H9 (cell line): ENCODE results near the gene AIFM3. TPM values are rescaled to one million over a fixed set of nuclear protein-coding genes. Genes with fewer than 3 reads are reported as not detected.

Source experiments
- DNase-seq: peaks from one replicate; pipeline ENCODE4 v3.0.0-alpha.2; 2017
- H2AFZ ChIP-seq: one replicate; pipeline ENCODE4 v1.6.1; 2013; ENCODE audit warnings: mild to moderate bottlenecking, low read length, control low read depth, moderate library complexity
- H2AK5ac ChIP-seq: 2 replicates; pipeline ENCODE4 v1.6.1; 2013; ENCODE audit warnings: low read length, control low read depth, mixed read lengths; ENCODE audit not compliant: insufficient read length
- H2BK120ac ChIP-seq: one replicate; pipeline ENCODE4 v1.6.1; 2013; ENCODE audit warnings: low read depth, mild to moderate bottlenecking, low read length, control low read depth, inconsistent platforms; ENCODE audit not compliant: poor library complexity, severe bottlenecking
- H2BK12ac ChIP-seq: 2 replicates; pipeline ENCODE4 v1.6.1; 2013; ENCODE audit warnings: low read length, control low read depth, mixed read lengths, low read depth; ENCODE audit not compliant: insufficient read length
- H2BK15ac ChIP-seq: 2 replicates; pipeline ENCODE4 v1.6.1; 2013; ENCODE audit warnings: low read depth, low read length, control low read depth
- H2BK20ac ChIP-seq: one replicate; pipeline ENCODE4 v1.6.1; 2013; ENCODE audit warnings: low read depth, mild to moderate bottlenecking, low read length, control low read depth, inconsistent platforms; ENCODE audit not compliant: poor library complexity, severe bottlenecking
- H2BK5ac ChIP-seq: 2 replicates; pipeline ENCODE4 v1.6.1; 2013; ENCODE audit warnings: low read length, control low read depth, mixed read lengths; ENCODE audit not compliant: insufficient read length
- H3K14ac ChIP-seq: 2 replicates; pipeline ENCODE4 v1.6.1; 2013; ENCODE audit warnings: low read length, control low read depth; ENCODE audit not compliant: insufficient read depth
- H3K18ac ChIP-seq: 2 replicates; pipeline ENCODE4 v1.6.1; 2013; ENCODE audit warnings: low read depth, mild to moderate bottlenecking, mixed read lengths, low read length, control low read depth; ENCODE audit not compliant: insufficient read length
- H3K23ac ChIP-seq: 2 replicates; pipeline ENCODE4 v1.6.1; 2013; ENCODE audit warnings: low read length, control low read depth, mixed read lengths, low read depth; ENCODE audit not compliant: insufficient read length
- H3K23me2 ChIP-seq: 2 replicates; pipeline ENCODE4 v1.6.1; 2013; ENCODE audit warnings: low read depth, mild to moderate bottlenecking, mixed read lengths, low read length, control low read depth; ENCODE audit not compliant: insufficient read length, poor library complexity, severe bottlenecking
- H3K27ac ChIP-seq: 2 replicates; pipeline ENCODE4 v1.5.1; 2013; ENCODE audit warnings: low read length, control low read depth, mixed read lengths, low read depth; ENCODE audit not compliant: insufficient read length
- H3K27me3 ChIP-seq: 2 replicates; pipeline ENCODE4 v1.6.1; 2013; ENCODE audit warnings: low read length, control low read depth, inconsistent platforms; ENCODE audit not compliant: insufficient read depth
- H3K4ac ChIP-seq: 2 replicates; pipeline ENCODE4 v1.6.1; 2013; ENCODE audit warnings: low read depth, mild to moderate bottlenecking, control low read depth, inconsistent platforms, low read length, moderate library complexity
- H3K4me1 ChIP-seq: 2 replicates; pipeline ENCODE4 v1.6.1; 2013; ENCODE audit warnings: low read length, control low read depth, inconsistent platforms; ENCODE audit not compliant: insufficient read depth
- H3K4me2 ChIP-seq: 2 replicates; pipeline ENCODE4 v1.6.1; 2013; ENCODE audit warnings: low read length, control low read depth, mixed read lengths; ENCODE audit not compliant: insufficient read length, insufficient read depth
- H3K56ac ChIP-seq: 2 replicates; pipeline ENCODE4 v1.6.1; 2013; ENCODE audit warnings: low read depth, mild to moderate bottlenecking, mixed read lengths, low read length, control low read depth; ENCODE audit not compliant: insufficient read length
- H3K79me1 ChIP-seq: 2 replicates; pipeline ENCODE4 v1.6.1; 2013; ENCODE audit warnings: low read depth, mild to moderate bottlenecking, moderate library complexity, low read length, control low read depth, inconsistent platforms; ENCODE audit not compliant: insufficient read depth, poor library complexity, severe bottlenecking
- H3K79me2 ChIP-seq: 2 replicates; pipeline ENCODE4 v1.6.1; 2013; ENCODE audit warnings: low read length, control low read depth, inconsistent platforms; ENCODE audit not compliant: insufficient read depth
- H3K9ac ChIP-seq: 2 replicates; pipeline ENCODE4 v1.6.1; 2013; ENCODE audit warnings: low read length, control low read depth, mixed read lengths; ENCODE audit not compliant: insufficient read length; ENCODE audit errors: extremely low read depth
- H3K9me3 ChIP-seq: one replicate; pipeline ENCODE4 v1.6.1; 2013; ENCODE audit warnings: low read depth, low read length, inconsistent platforms; ENCODE audit not compliant: control insufficient read depth
- H3T11ph ChIP-seq: one replicate; pipeline ENCODE4 v1.6.1; 2013; ENCODE audit warnings: mild to moderate bottlenecking, low read length, control low read depth, inconsistent platforms
- H4K20me1 ChIP-seq: one replicate; pipeline ENCODE4 v1.6.1; 2013; ENCODE audit not compliant: control insufficient read depth, insufficient read length, insufficient read depth
- H4K5ac ChIP-seq: 2 replicates; pipeline ENCODE4 v1.6.1; 2013; ENCODE audit warnings: low read depth, mild to moderate bottlenecking, mixed read lengths, low read length, control low read depth; ENCODE audit not compliant: insufficient read length
- H4K8ac ChIP-seq: replicated peaks from 2 replicates; pipeline ENCODE4 v1.6.1; 2013; ENCODE audit warnings: low read length, control low read depth, mixed read lengths, low read depth; ENCODE audit not compliant: insufficient read length
- H4K91ac ChIP-seq: 2 replicates; pipeline ENCODE4 v1.6.1; 2013; ENCODE audit warnings: low read depth, mild to moderate bottlenecking, moderate library complexity, mixed read lengths, low read length, control low read depth; ENCODE audit not compliant: insufficient read length
- H3K27ac Mint-ChIP-seq, 3 experiments: 2 replicates in 2 of 3; 3 replicates in 1 of 3; pipeline ENCODE4 v1.8.0; 2020 to 2021; ENCODE audit warnings: mixed read lengths in 3 of 3, mild to moderate bottlenecking in 1 of 3, moderate library complexity in 1 of 3
- H3K27me3 Mint-ChIP-seq: 2 replicates; pipeline ENCODE4 v1.8.0; 2021; ENCODE audit warnings: low read depth, mild to moderate bottlenecking, moderate library complexity, mixed read lengths
- H3K36me3 Mint-ChIP-seq, 3 experiments: 2 replicates in 2 of 3; 3 replicates in 1 of 3; pipeline ENCODE4 v1.8.0; 2020 to 2021; ENCODE audit warnings: low read depth in 3 of 3, mixed read lengths in 3 of 3; ENCODE audit not compliant: insufficient read depth in 1 of 3
- H3K4me1 Mint-ChIP-seq, 2 experiments: 2 replicates each; pipeline ENCODE4 v1.8.0; 2020; ENCODE audit warnings: mixed read lengths in 2 of 2
- H3K4me3 Mint-ChIP-seq, 2 experiments: 2 replicates in 1 of 2; 3 replicates in 1 of 2; pipeline ENCODE4 v1.8.0; 2020 to 2021; ENCODE audit warnings: mild to moderate bottlenecking in 2 of 2, mixed read lengths in 2 of 2, moderate library complexity in 1 of 2
- H3K9me3 Mint-ChIP-seq, 2 experiments: 2 replicates in 1 of 2; 3 replicates in 1 of 2; pipeline ENCODE4 v1.8.0; 2020; ENCODE audit warnings: mild to moderate bottlenecking in 2 of 2, mixed read lengths in 2 of 2, moderate library complexity in 1 of 2
- WGBS: extraction: QIAGEN DNeasy Blood & Tissue Kit; methylation state at CpG from one replicate; pipeline ENCODE4 v1.1.7; 2013; ENCODE audit warnings: missing lambda C conversion rate, low lambda C conversion rate, mixed read lengths; ENCODE audit not compliant: insufficient read length; ENCODE audit errors: extremely low coverage; 5-methylcytosine and 5-hydroxymethylcytosine counted together
- total RNA-seq: library from RNA; stranded (reverse); gene quantifications from 2 replicates; pipeline ENCODE4 v1.2.1, GENCODE V29; 2021
- TF ChIP-seq, protein P1 (sequence below): fragments of 200-600 bp; sonication (generic); conservative IDR thresholded peaks from 3 replicates; pipeline ENCODE4 v1.8.0; 2021; ENCODE audit warnings: antibody characterized with exemption, mild to moderate bottlenecking

AIFM3 gene
- total RNA-seq, 1 experiment from 2014 or later, result 1.9 TPM

DNA sequence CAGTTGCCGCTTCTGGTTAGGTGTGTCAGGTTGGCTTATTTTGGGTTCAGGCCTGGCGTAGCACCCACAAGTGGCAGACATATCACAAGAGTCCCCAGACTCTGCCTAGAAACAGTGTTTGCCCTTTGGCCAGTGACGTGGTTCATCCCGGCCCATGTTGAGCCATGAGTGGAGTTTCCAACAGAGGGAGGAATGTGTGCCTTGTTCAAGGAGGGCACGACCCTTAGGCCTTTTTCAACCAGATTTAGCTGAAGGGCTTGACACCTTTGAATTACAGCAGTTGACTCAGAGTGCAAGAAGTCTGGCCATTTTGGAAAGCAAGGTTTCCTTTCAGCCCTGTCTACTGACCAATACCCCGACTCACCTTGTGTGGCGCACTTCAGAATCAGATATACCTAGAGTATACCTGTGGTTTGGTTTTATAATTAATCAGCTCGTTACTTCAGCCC is 15.1 kb upstream of the AIFM3 start:
- Histone ChIP-seq H3K79me2 (peaks cover 6% of the 10 kb centered on the region; the same call in 1 of the 2 replicates), H3K4ac (no peak overlapping the region), H3K4me1 (no peaks in the 10 kb centered on the region), H4K5ac (no peak overlapping the region), H4K91ac (no peak overlapping the region), H3K9me3 (no peaks in the 10 kb centered on the region), H3T11ph (no peak overlapping the region), H2BK12ac (no peak overlapping the region), H3K27me3 (no peaks in the 10 kb centered on the region), H3K23ac (no peak overlapping the region), H4K8ac (no peak overlapping the region), H3K27ac (no peak overlapping the region), H2BK20ac (no peak overlapping the region), H3K4me2 (no peak overlapping the region), H2BK120ac (no peak overlapping the region), H3K56ac (no peak overlapping the region), H2AFZ (no peak overlapping the region), H2BK15ac (no peak overlapping the region), H2AK5ac (no peak overlapping the region), H3K9ac (no peak overlapping the region), H3K18ac (no peak overlapping the region), H3K23me2 (no peaks in the 10 kb centered on the region), H4K20me1 (no peaks in the 10 kb centered on the region), H3K14ac (no peak overlapping the region), H2BK5ac (no peak overlapping the region), H3K79me1 (peaks cover 5% of the 10 kb centered on the region)
- Mint-ChIP-seq H3K4me3 (no peak overlapping the region), H3K27ac (peak overlapping the region in 1 of 3 experiments; percentile 36; a peak in 1 of 7 replicates), H3K36me3 (peaks cover 20 to 57% (median 54%) of the 10 kb centered on the region in 3 experiments; a peak in 6 of 7 replicates), H3K4me1 (peaks cover 6 to 13% of the 10 kb centered on the region in 2 experiments), H3K27me3 (peaks cover 6% of the 10 kb centered on the region), H3K9me3 (no peaks in the 10 kb centered on the region)
- no CpG with 5 or more reads among the region's 8 CpGs for WGBS
- DNase-seq, result no peak
- TF ChIP-seq, protein P1, sequence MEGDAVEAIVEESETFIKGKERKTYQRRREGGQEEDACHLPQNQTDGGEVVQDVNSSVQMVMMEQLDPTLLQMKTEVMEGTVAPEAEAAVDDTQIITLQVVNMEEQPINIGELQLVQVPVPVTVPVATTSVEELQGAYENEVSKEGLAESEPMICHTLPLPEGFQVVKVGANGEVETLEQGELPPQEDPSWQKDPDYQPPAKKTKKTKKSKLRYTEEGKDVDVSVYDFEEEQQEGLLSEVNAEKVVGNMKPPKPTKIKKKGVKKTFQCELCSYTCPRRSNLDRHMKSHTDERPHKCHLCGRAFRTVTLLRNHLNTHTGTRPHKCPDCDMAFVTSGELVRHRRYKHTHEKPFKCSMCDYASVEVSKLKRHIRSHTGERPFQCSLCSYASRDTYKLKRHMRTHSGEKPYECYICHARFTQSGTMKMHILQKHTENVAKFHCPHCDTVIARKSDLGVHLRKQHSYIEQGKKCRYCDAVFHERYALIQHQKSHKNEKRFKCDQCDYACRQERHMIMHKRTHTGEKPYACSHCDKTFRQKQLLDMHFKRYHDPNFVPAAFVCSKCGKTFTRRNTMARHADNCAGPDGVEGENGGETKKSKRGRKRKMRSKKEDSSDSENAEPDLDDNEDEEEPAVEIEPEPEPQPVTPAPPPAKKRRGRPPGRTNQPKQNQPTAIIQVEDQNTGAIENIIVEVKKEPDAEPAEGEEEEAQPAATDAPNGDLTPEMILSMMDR, result peak; percentile 17; the same call in 1 of the 3 replicates
